Suprapubic skin (tissue), 4 donors: ENCODE data around the gene HINFP. TPM values are rescaled to one million over a fixed set of nuclear protein-coding genes. Genes with fewer than 3 reads are reported as not detected.

Experiments
- DNase-seq, 2 donors: peaks; one replicate each; pipeline ENCODE4 v3.0.0-alpha.2; 2019; ENCODE audit warnings: low spot score in 2 of 2
- H3K27ac ChIP-seq: fragments of 200-600 bp; sonication (generic); one replicate; pipeline ENCODE4 v1.5.1; 2019
- H3K27me3 ChIP-seq: fragments of 200-600 bp; sonication (generic); one replicate; pipeline ENCODE4 v1.5.1; 2019
- H3K36me3 ChIP-seq: fragments of 200-600 bp; sonication (generic); one replicate; pipeline ENCODE4 v1.5.1; 2019
- H3K4me1 ChIP-seq: fragments of 200-600 bp; sonication (generic); one replicate; pipeline ENCODE4 v1.5.1; 2019
- H3K4me3 ChIP-seq: fragments of 200-600 bp; sonication (generic); one replicate; pipeline ENCODE4 v1.5.1; 2019; ENCODE audit warnings: mild to moderate bottlenecking
- H3K9me3 ChIP-seq: fragments of 200-600 bp; sonication (generic); one replicate; pipeline ENCODE4 v1.5.1; 2019
- EP300 ChIP-seq: sonication (generic); formaldehyde crosslinking; IDR thresholded peaks from one replicate; pipeline ENCODE4 v1.6.1; 2017; ENCODE audit warnings: antibody characterized with exemption
- POLR2A ChIP-seq, 2 donors: fragments of 450-650 bp; IDR thresholded peaks; one replicate each; pipeline ENCODE4 v1.6.1; 2017; ENCODE audit warnings: antibody characterized with exemption in 2 of 2, mild to moderate bottlenecking in 2 of 2, moderate library complexity in 2 of 2
- POLR2AphosphoS5 ChIP-seq, 3 donors: sonication (generic); formaldehyde crosslinking; IDR thresholded peaks; one replicate each; pipeline ENCODE4 v1.6.1; 2017; ENCODE audit warnings: antibody characterized with exemption in 3 of 3
- whole genome bisulfite sequencing: methylation state at CpG from one replicate; pipeline ENCODE4 v1.1.5; 2018; 5-methylcytosine and 5-hydroxymethylcytosine counted together
- total RNA-seq, 4 donors: library from RNA; depleted of rRNA; stranded (reverse); fragments of >200 nt; gene quantifications; one replicate each; pipeline ENCODE4 v1.1.0, GENCODE V29; 2016
- TF ChIP-seq, protein P1 (sequence below), 2 donors: fragments of 200-600 bp in 1 of 2; fragments of 450-650 bp in 1 of 2; sonication (generic) in 1 of 2; IDR thresholded peaks; one replicate each; pipeline ENCODE4 v1.5.1; 2016 to 2019; ENCODE audit warnings: antibody characterized with exemption in 2 of 2, mild to moderate bottlenecking in 1 of 2, moderate library complexity in 1 of 2

The HINFP gene
- total RNA-seq, 4 donors from 2014 or later = 16.1 to 45.1 (median 26.7) TPM

DNA sequence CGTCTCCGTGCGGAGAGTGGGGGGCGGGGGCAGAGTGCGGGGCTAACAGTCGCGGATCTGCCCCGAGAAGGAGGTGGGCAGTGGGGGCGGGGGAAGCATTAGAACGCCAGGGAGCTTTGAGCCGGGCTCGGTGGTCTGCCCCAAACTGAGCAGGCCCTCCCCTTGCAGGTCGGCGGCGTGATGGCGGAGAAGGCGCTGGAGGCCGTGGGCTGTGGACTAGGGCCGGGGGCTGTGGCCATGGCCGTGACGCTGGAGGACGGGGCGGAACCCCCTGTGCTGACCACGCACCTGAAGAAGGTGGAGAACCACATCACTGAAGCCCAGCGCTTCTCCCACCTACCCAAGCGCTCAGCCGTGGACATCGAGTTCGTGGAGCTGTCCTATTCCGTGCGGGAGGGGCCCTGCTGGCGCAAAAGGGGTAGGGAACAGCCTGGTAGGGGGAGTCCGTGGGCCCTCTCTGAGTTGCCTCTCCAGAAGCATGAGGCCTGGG, 28.5 kb downstream of the HINFP start:
- TF ChIP-seq, protein P1, sequence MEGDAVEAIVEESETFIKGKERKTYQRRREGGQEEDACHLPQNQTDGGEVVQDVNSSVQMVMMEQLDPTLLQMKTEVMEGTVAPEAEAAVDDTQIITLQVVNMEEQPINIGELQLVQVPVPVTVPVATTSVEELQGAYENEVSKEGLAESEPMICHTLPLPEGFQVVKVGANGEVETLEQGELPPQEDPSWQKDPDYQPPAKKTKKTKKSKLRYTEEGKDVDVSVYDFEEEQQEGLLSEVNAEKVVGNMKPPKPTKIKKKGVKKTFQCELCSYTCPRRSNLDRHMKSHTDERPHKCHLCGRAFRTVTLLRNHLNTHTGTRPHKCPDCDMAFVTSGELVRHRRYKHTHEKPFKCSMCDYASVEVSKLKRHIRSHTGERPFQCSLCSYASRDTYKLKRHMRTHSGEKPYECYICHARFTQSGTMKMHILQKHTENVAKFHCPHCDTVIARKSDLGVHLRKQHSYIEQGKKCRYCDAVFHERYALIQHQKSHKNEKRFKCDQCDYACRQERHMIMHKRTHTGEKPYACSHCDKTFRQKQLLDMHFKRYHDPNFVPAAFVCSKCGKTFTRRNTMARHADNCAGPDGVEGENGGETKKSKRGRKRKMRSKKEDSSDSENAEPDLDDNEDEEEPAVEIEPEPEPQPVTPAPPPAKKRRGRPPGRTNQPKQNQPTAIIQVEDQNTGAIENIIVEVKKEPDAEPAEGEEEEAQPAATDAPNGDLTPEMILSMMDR (IDR thresholded peaks at IDR 0.05) = no peak
- TF ChIP-seq POLR2A (IDR thresholded peaks at IDR 0.05) (no peak), EP300 (no peak), POLR2AphosphoS5 (IDR thresholded peaks at IDR 0.05) (no peak)
- H3K36me3 ChIP-seq = no peaks in the 10 kb centered on the region
- peak overlapping the region; percentile 70 for H3K4me3 ChIP-seq
- H3K9me3 ChIP-seq = no peaks in the 10 kb centered on the region
- 19% methylated on average over 7 of the region's 33 CpGs for WGBS
- H3K27ac ChIP-seq = no peak overlapping the region
- no peak for DNase-seq
- peaks cover 20% of the 10 kb centered on the region for H3K4me1 ChIP-seq
- H3K27me3 ChIP-seq = peaks cover 37% of the 10 kb centered on the region

DNA sequence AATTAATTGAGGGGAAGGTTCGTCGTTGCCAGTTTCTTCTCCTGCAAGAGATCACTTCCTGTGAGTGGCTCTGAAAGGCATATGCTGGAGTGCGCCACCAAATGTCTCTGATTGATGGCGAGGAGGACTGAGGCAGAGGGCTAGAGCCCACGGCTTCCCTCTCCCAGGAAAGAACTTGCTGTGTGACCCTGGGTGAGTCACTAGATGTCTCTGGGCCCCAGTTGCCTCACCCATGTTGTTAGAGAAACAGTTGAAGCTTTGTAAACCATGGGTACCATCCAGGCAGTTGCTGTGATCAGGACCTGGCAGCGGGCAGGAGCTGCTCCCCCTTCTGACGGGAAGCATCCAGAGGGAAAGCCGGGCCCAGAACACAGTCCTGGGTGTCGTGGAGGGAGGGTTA, 30.7 kb downstream of the HINFP start:
- no peak for DNase-seq
- no peak overlapping the region for H3K4me3 ChIP-seq
- no peaks in the 10 kb centered on the region for H3K9me3 ChIP-seq
- H3K36me3 ChIP-seq = no peaks in the 10 kb centered on the region
- peaks cover 27% of the 10 kb centered on the region for H3K27me3 ChIP-seq
- H3K27ac ChIP-seq = no peak overlapping the region
- H3K4me1 ChIP-seq = peaks cover 20% of the 10 kb centered on the region
- whole genome bisulfite sequencing = 79% methylated on average over 8 of the region's 9 CpGs
- TF ChIP-seq POLR2AphosphoS5 (IDR thresholded peaks at IDR 0.05) (no peak), POLR2A (IDR thresholded peaks at IDR 0.05) (no peak), EP300 (no peak)
- TF ChIP-seq, protein P1 (IDR thresholded peaks at IDR 0.05) = no peak

DNA sequence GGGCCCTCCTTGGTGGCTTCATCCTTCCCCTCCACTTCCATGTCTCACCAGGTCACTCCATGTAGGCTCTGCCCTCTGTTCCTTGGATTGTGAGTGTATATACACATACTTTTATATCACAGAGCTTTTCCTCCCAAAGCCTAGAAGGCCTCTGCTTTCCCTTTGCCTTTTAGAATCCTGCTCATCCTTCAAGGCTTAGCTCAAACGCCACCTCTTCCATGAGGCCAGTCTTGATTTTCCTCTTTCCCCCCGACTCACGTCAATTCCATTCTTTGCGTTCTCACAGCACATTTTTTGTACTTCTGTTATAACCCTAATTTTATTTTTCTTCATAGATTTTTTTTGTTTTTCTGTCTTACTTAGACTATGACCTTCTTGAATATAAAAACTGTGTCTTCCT, 31.2 kb downstream of the HINFP start:
- Histone ChIP-seq H3K4me1 (peaks cover 20% of the 10 kb centered on the region), H3K9me3 (no peaks in the 10 kb centered on the region), H3K27me3 (peaks cover 24% of the 10 kb centered on the region), H3K27ac (no peak overlapping the region), H3K4me3 (no peak overlapping the region), H3K36me3 (no peaks in the 10 kb centered on the region)
- 92% methylated on average over 4 of the region's 4 CpGs for WGBS
- no peak for DNase-seq
- TF ChIP-seq, protein P1 (IDR thresholded peaks at IDR 0.05) = no peak
- TF ChIP-seq POLR2A (IDR thresholded peaks at IDR 0.05) = no peak
- no peak for TF ChIP-seq EP300
- no peak for TF ChIP-seq POLR2AphosphoS5 (IDR thresholded peaks at IDR 0.05)

DNA sequence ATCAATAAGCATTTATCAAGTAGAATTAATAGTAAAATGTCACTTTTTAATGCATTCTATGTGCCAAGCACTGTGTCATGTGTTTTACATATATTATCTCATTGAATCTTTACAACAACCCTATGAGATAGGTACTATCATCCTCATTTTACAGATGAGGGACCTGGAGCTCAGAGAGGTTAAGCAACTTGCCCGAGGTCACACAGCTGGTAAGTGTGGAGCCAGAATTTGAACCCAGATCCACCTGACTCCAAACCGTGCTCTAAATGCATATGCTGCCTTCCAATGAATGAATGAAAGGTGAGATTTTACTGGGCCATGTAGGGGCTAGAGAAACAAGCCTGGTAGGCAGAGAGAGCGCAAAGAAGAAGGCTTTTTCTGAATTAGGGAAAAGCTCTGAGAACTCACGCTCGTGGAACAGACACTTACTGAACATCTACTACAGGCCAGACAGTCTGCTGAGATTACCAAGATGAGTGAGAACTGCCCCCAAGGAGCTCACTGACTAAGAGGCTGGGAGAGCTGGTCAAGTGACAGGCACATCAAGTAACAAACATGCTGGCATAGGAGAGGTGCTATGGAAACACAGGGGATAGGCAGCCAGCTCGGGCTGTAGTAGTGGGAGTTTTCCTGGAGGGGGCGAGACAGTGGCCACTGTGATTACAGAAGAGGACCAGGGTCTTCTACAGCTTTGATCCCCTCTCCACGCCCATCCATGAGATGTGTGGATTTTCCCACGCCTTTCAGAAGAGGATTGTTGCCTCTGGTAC, 31.9 kb downstream of the HINFP start:
- peaks cover 16% of the 10 kb centered on the region for H3K4me1 ChIP-seq
- no peaks in the 10 kb centered on the region for H3K36me3 ChIP-seq
- peaks cover 17% of the 10 kb centered on the region for H3K27me3 ChIP-seq
- 86% methylated on average over 9 of the region's 9 CpGs for WGBS
- H3K4me3 ChIP-seq = no peak overlapping the region
- TF ChIP-seq, protein P1 (IDR thresholded peaks at IDR 0.05) = no peak
- H3K9me3 ChIP-seq = no peaks in the 10 kb centered on the region
- no peak overlapping the region for H3K27ac ChIP-seq
- DNase-seq = no peak

DNA sequence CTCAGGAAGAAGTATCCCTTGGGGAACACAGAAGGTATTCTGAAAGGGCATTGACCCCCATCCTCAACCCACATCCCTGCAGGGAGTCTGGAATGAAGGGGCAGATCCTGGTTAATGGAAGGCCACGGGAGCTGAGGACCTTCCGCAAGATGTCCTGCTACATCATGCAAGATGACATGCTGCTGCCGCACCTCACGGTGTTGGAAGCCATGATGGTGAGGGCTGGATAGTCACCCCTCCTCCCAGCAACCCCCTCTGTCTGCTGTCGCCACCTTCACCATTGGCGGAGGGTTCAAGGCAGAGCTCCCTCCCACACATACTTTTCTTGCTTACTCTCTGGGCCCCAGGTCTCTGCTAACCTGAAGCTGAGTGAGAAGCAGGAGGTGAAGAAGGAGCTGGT, 32.8 kb downstream of the HINFP start:
- Histone ChIP-seq H3K4me3 (no peak overlapping the region), H3K9me3 (no peaks in the 10 kb centered on the region), H3K4me1 (peaks cover 7% of the 10 kb centered on the region), H3K36me3 (no peaks in the 10 kb centered on the region), H3K27ac (no peak overlapping the region), H3K27me3 (peaks cover 9% of the 10 kb centered on the region)
- no peak for DNase-seq
- TF ChIP-seq, protein P1 (IDR thresholded peaks at IDR 0.05) = no peak
- no peak for TF ChIP-seq POLR2AphosphoS5 (IDR thresholded peaks at IDR 0.05)
- no peak for TF ChIP-seq POLR2A (IDR thresholded peaks at IDR 0.05)
- no peak for TF ChIP-seq EP300
- WGBS = 96% methylated on average over 6 of the region's 6 CpGs
